B cell (primary cell): ENCODE results near the gene RIMBP2. TPM values are rescaled to one million over a fixed set of nuclear protein-coding genes. Genes with fewer than 3 reads are reported as not detected.

Experiments used
- ATAC-seq: fragments of 200-7000 bp; cut with Tn5 transposase; one replicate; pipeline ENCODE4 v1.10.0; 2021; ENCODE audit warnings: low read depth, mild to moderate bottlenecking, moderate number of reproducible peaks, moderate library complexity
- CTCF ChIA-PET: fragments of 350-600 bp; sonication (Branson Sonifier 250); formaldehyde crosslinking; loops from one replicate; lab custom pipeline; 2021; ENCODE audit warnings: antibody characterized with exemption, inconsistent platforms; lab: Charles Lee
- POLR2A ChIA-PET: fragments of 350-600 bp; sonication (Branson Sonifier 250); formaldehyde crosslinking; loops from one replicate; lab custom pipeline; 2021; ENCODE audit warnings: antibody characterized with exemption; lab: Charles Lee
- DNase-seq: peaks from one replicate; pipeline ENCODE4 v3.0.0; 2013
- H2AFZ ChIP-seq: 2 replicates; pipeline ENCODE4 v1.6.1; 2012; ENCODE audit warnings: mild to moderate bottlenecking, low read depth, low read length; ENCODE audit not compliant: insufficient read depth, poor library complexity, severe bottlenecking
- H3K27ac ChIP-seq, 2 donors: 1 replicate in 1 of 2; 2 replicates in 1 of 2; pipeline ENCODE4 v1.5.1; 2012 to 2013; ENCODE audit warnings: low read length in 2 of 2, mild to moderate bottlenecking in 2 of 2, moderate library complexity in 1 of 2
- H3K27me3 ChIP-seq, 4 experiments: fragments of 200-600 bp in 1 of 4; sonication (generic) in 1 of 4; replicated peaks in 1 of 4; 1 replicate in 2 of 4; 2 replicates in 2 of 4; pipeline versions ENCODE4 v1.6.1 to v1.7.0; 2013 to 2016; ENCODE audit warnings: low read length in 3 of 4, mild to moderate bottlenecking in 2 of 4, mixed read lengths in 1 of 4, moderate library complexity in 1 of 4; ENCODE audit not compliant: insufficient read depth in 4 of 4, control insufficient read depth in 3 of 4; ENCODE audit errors: control extremely low read depth in 1 of 4
- H3K36me3 ChIP-seq, 2 experiments: replicated peaks in 1 of 2; 1 replicate in 1 of 2; 2 replicates in 1 of 2; pipeline versions ENCODE4 v1.6.1 to v1.7.1; 2013; ENCODE audit warnings: low read length in 1 of 2; ENCODE audit not compliant: insufficient read depth in 2 of 2, control insufficient read depth in 1 of 2; ENCODE audit errors: control extremely low read depth in 1 of 2, extremely low read depth in 1 of 2
- H3K4me1 ChIP-seq, 2 donors: fragments of 200-600 bp in 1 of 2; sonication (generic) in 1 of 2; 1 replicate in 1 of 2; 2 replicates in 1 of 2; pipeline versions ENCODE4 v1.5.1 to v1.6.1; 2013 to 2017; ENCODE audit warnings: low read length in 2 of 2; ENCODE audit not compliant: control insufficient read depth in 2 of 2, insufficient read depth in 2 of 2
- H3K4me2 ChIP-seq: replicated peaks from 2 replicates; pipeline ENCODE3; 2012; ENCODE audit warnings: mild to moderate bottlenecking, low read depth, low read length; ENCODE audit not compliant: poor library complexity, severe bottlenecking
- H3K4me3 ChIP-seq, 5 experiments: fragments of 200-600 bp in 1 of 5; sonication (generic) in 1 of 5; 1 replicate in 3 of 5; 2 replicates in 2 of 5; pipeline versions ENCODE4 v1.5.1 to v1.7.0; 2011 to 2016; ENCODE audit warnings: low read length in 4 of 5, mild to moderate bottlenecking in 4 of 5, low read depth in 2 of 5, control low read depth in 1 of 5, moderate library complexity in 1 of 5; ENCODE audit not compliant: insufficient read depth in 1 of 5; ENCODE audit errors: control extremely low read depth in 1 of 5, extremely low read depth in 1 of 5
- H3K79me2 ChIP-seq: fragments of 200-600 bp; sonication (generic); one replicate; pipeline ENCODE4 v1.6.0; 2016; ENCODE audit warnings: low read length; ENCODE audit not compliant: control insufficient read depth, insufficient read depth
- H3K9ac ChIP-seq: fragments of 200-600 bp; sonication (generic); 2 replicates; pipeline ENCODE4 v1.6.1; 2017; ENCODE audit warnings: mild to moderate bottlenecking, low read length, moderate library complexity
- H3K9me3 ChIP-seq, 3 donors: one replicate each; pipeline versions ENCODE4 v1.6.1 to v1.7.1; 2013; ENCODE audit warnings: low read length in 2 of 3; ENCODE audit not compliant: control insufficient read depth in 2 of 3, insufficient read depth in 1 of 3; ENCODE audit errors: control extremely low read depth in 1 of 3
- H4K20me1 ChIP-seq: 2 replicates; pipeline ENCODE4 v1.6.0; 2012; ENCODE audit warnings: mild to moderate bottlenecking, low read length; ENCODE audit not compliant: insufficient read depth, control insufficient read depth, poor library complexity, severe bottlenecking
- H3K27ac Mint-ChIP-seq: one replicate; pipeline ENCODE4 v1.8.0; 2021; ENCODE audit warnings: mixed read lengths
- H3K27me3 Mint-ChIP-seq: one replicate; pipeline ENCODE4 v1.8.0; 2021; ENCODE audit warnings: mixed read lengths
- H3K4me1 Mint-ChIP-seq: one replicate; pipeline ENCODE4 v1.8.0; 2021; ENCODE audit warnings: mixed read lengths
- H3K4me3 Mint-ChIP-seq: one replicate; pipeline ENCODE4 v1.8.0; 2021; ENCODE audit warnings: mixed read lengths
- H3K9me3 Mint-ChIP-seq: one replicate; pipeline ENCODE4 v1.8.0; 2022; ENCODE audit warnings: mixed read lengths; ENCODE audit not compliant: insufficient read depth
- CTCF ChIP-seq: fragments of 200-600 bp; IDR thresholded peaks from one replicate; pipeline ENCODE4 v1.8.0; 2022; ENCODE audit warnings: antibody characterized with exemption, mild to moderate bottlenecking
- EZH2 ChIP-seq: IDR thresholded peaks from 2 replicates; pipeline ENCODE4 v1.6.1; 2012; ENCODE audit warnings: borderline replicate concordance, low read depth, mild to moderate bottlenecking, moderate library complexity, low read length; ENCODE audit not compliant: insufficient read depth, poor library complexity, severe bottlenecking
- WGBS: methylation state at CpG from one replicate; pipeline ENCODE4 v1.1.5; 2013; ENCODE audit warnings: missing lambda C conversion rate; ENCODE audit not compliant: insufficient coverage; 5-methylcytosine and 5-hydroxymethylcytosine counted together
- intact Hi-C: fragments of 100-400 bp; cut with micrococcal nuclease; formaldehyde crosslinking; loops from one replicate; pipeline ENCODE4 v1.10.0; 2022
- polyA plus RNA-seq: library from polyadenylated mRNA; depleted of rRNA; stranded (reverse); fragments of >200 nt; gene quantifications from 2 replicates; pipeline ENCODE4 v1.2.3, GENCODE V29; 2012
- total RNA-seq, 2 donors: library from RNA; stranded (reverse); fragments of 120-200 nt in 1 of 2; gene quantifications; 1 replicate in 1 of 2; 2 replicates in 1 of 2; pipeline versions ENCODE4 v1.2.3 to v1.2.4, GENCODE V29; 2013 to 2022

RIMBP2 gene
- total and polyA plus RNA-seq, 2 donors (not counting 1 experiment from before 2014, with no cell fraction given): not detected

GRCh38 chr12:130527239-130527638, 188.9 kb downstream of the RIMBP2 start:
- intact Hi-C loops: no loop called here
- DNase-seq (no peak), ATAC-seq (no peak)
- Histone ChIP-seq H3K79me2 (no peaks in the 10 kb centered on the region), H3K27me3 (no peaks in the 10 kb centered on the region), H3K4me1 (no peaks in the 10 kb centered on the region), H3K9ac (no peak overlapping the region), H3K9me3 (peaks cover 0 to 11% (median 0%) of the 10 kb centered on the region in 3 donors), H3K4me2 (no peak overlapping the region), H2AFZ (no peak overlapping the region), H4K20me1 (no peaks in the 10 kb centered on the region), H3K27ac (no peak overlapping the region), H3K36me3 (no peaks in the 10 kb centered on the region), H3K4me3 (no peak overlapping the region)
- Mint-ChIP-seq H3K27ac (no peak overlapping the region), H3K4me3 (no peak overlapping the region), H3K9me3 (no peaks in the 10 kb centered on the region), H3K27me3 (peaks cover 4% of the 10 kb centered on the region), H3K4me1 (no peaks in the 10 kb centered on the region)
- no CpG with 5 or more reads among the region's 2 CpGs for WGBS
- ChIA-PET CTCF (interaction anchor here (0.7 kb wide), 1 partner anchor 10 kb away, joined by 4 read pairs; no protein-coding TSS in a partner anchor), POLR2A (no interaction called here)
- TF ChIP-seq EZH2 (no peak), CTCF (no peak)

- no peak overlapping the region for H2AFZ ChIP-seq
- no peaks in the 10 kb centered on the region for H4K20me1 ChIP-seq
- H3K27me3 ChIP-seq: no peaks in the 10 kb centered on the region
- no peak overlapping the region for H3K27ac ChIP-seq
- no peaks in the 10 kb centered on the region for H3K4me1 Mint-ChIP-seq
- no peaks in the 10 kb centered on the region for H3K4me1 ChIP-seq
- 14% methylated on average over 4 of the region's 6 CpGs for WGBS
- H3K4me2 ChIP-seq: no peak overlapping the region
- CTCF ChIA-PET: no interaction called here
- intact Hi-C loops: no loop called here
- H3K9ac ChIP-seq: no peak overlapping the region
- no peak for ATAC-seq
- H3K4me3 Mint-ChIP-seq: no peak overlapping the region
- H3K36me3 ChIP-seq: no peaks in the 10 kb centered on the region
- DNase-seq: no peak
- peaks cover 0 to 11% (median 0%) of the 10 kb centered on the region in 3 donors for H3K9me3 ChIP-seq
- peaks cover 4% of the 10 kb centered on the region for H3K27me3 Mint-ChIP-seq
- TF ChIP-seq CTCF (no peak), EZH2 (no peak)
- no peak overlapping the region for H3K4me3 ChIP-seq
- POLR2A ChIA-PET: no interaction called here
- no peak overlapping the region for H3K27ac Mint-ChIP-seq
- H3K9me3 Mint-ChIP-seq: no peaks in the 10 kb centered on the region
- no peaks in the 10 kb centered on the region for H3K79me2 ChIP-seq
Observed at GRCh38 chr12:130526813-130527212, 189.3 kb downstream of the RIMBP2 start.
